MCF 10A (cell line): ENCODE data around the gene FAM118B. TPM values are rescaled to one million over a fixed set of nuclear protein-coding genes. Genes with fewer than 3 reads are reported as not detected.

ENCODE experiments used
- BruUV-seq: library from RNA; stranded (reverse); fragments of 400-500 nt; replicated peaks from 2 replicates; lab custom pipeline; 2021; lab: Mats Ljungman, UMichigan
- CTCF ChIA-PET: fragments of 300-600 bp; sonication (Branson Sonifier 250); formaldehyde crosslinking; extraction: SDS; loops from one replicate; lab custom pipeline; 2021; ENCODE audit warnings: antibody characterized with exemption, inconsistent platforms; lab: Yijun Ruan, JAX
- POLR2A ChIA-PET: fragments of 300-600, 350-650 bp; sonication (Branson Sonifier 250); formaldehyde crosslinking; extraction: SDS; loops from one replicate; lab custom pipeline; 2020; ENCODE audit warnings: antibody characterized with exemption, inconsistent platforms; lab: Yijun Ruan, JAX
- DNase-seq: peaks from one replicate; pipeline ENCODE4 v3.0.0-alpha.2; 2018; ENCODE audit not compliant: unreplicated experiment
- H3K27ac Mint-ChIP-seq: one replicate; pipeline ENCODE4 v1.8.0; 2022; ENCODE audit warnings: mild to moderate bottlenecking, low read depth, mixed read lengths; ENCODE audit not compliant: unreplicated experiment
- H3K27me3 Mint-ChIP-seq: one replicate; pipeline ENCODE4 v1.8.0; 2022; ENCODE audit warnings: mixed read lengths; ENCODE audit not compliant: insufficient read depth, unreplicated experiment
- H3K36me3 Mint-ChIP-seq: one replicate; pipeline ENCODE4 v1.8.0; 2022; ENCODE audit warnings: mild to moderate bottlenecking, moderate library complexity, mixed read lengths; ENCODE audit not compliant: insufficient read depth, unreplicated experiment
- H3K4me1 Mint-ChIP-seq: one replicate; pipeline ENCODE4 v1.8.0; 2022; ENCODE audit warnings: mixed read lengths; ENCODE audit not compliant: insufficient read depth, unreplicated experiment
- H3K4me3 Mint-ChIP-seq: one replicate; pipeline ENCODE4 v1.8.0; 2022; ENCODE audit warnings: mild to moderate bottlenecking, moderate library complexity, mixed read lengths; ENCODE audit not compliant: unreplicated experiment
- H3K9me3 Mint-ChIP-seq: one replicate; pipeline ENCODE4 v1.8.0; 2022; ENCODE audit warnings: mixed read lengths; ENCODE audit not compliant: unreplicated experiment
- intact Hi-C: fragments of 100-400 bp; cut with micrococcal nuclease; formaldehyde crosslinking; loops from 2 replicates; pipeline ENCODE4 v1.14.1; 2022
- total RNA-seq: library from RNA; stranded (reverse); gene quantifications from 2 replicates; pipeline ENCODE4 v1.2.3, GENCODE V29; 2022
- TF ChIP-seq, protein P1 (sequence below): fragments of 200-600 bp; IDR thresholded peaks from one replicate; pipeline ENCODE4 v1.8.0; 2022; ENCODE audit warnings: antibody characterized with exemption, mild to moderate bottlenecking; ENCODE audit not compliant: unreplicated experiment

The FAM118B gene
- total RNA-seq, 1 experiment from 2014 or later = 8.3 TPM

DNA sequence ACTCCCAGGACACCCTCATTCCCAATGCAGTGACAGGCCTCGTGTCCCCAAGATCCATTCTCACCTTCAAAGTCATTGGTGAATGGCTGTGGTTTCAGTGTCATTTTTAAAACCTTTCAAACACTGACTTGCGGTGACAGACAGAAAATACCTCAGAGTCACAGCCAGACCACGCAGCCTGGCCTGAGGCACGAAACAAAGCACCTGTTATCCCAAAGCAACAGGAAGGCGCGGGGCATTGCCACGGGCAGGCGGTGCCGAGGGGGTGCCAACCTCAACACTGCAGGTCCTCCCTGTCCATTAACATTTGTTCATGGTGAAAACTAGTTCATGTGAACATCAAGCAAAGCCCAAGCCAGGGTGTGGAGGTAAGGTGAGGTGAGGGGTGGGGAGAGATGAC lies 38.3 kb upstream of the FAM118B start:
- no peaks in the 10 kb centered on the region for H3K9me3 Mint-ChIP-seq
- no TSS peak for BruUV-seq
- intact Hi-C loops = no loop called here
- H3K27me3 Mint-ChIP-seq = no peaks in the 10 kb centered on the region
- TF ChIP-seq, protein P1, sequence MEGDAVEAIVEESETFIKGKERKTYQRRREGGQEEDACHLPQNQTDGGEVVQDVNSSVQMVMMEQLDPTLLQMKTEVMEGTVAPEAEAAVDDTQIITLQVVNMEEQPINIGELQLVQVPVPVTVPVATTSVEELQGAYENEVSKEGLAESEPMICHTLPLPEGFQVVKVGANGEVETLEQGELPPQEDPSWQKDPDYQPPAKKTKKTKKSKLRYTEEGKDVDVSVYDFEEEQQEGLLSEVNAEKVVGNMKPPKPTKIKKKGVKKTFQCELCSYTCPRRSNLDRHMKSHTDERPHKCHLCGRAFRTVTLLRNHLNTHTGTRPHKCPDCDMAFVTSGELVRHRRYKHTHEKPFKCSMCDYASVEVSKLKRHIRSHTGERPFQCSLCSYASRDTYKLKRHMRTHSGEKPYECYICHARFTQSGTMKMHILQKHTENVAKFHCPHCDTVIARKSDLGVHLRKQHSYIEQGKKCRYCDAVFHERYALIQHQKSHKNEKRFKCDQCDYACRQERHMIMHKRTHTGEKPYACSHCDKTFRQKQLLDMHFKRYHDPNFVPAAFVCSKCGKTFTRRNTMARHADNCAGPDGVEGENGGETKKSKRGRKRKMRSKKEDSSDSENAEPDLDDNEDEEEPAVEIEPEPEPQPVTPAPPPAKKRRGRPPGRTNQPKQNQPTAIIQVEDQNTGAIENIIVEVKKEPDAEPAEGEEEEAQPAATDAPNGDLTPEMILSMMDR = no peak
- peaks cover 3% of the 10 kb centered on the region for H3K36me3 Mint-ChIP-seq
- H3K4me1 Mint-ChIP-seq = no peaks in the 10 kb centered on the region
- CTCF ChIA-PET = no interaction called here
- POLR2A ChIA-PET = no interaction called here
- H3K4me3 Mint-ChIP-seq = no peak overlapping the region
- no peak overlapping the region for H3K27ac Mint-ChIP-seq
- no peak for DNase-seq

DNA sequence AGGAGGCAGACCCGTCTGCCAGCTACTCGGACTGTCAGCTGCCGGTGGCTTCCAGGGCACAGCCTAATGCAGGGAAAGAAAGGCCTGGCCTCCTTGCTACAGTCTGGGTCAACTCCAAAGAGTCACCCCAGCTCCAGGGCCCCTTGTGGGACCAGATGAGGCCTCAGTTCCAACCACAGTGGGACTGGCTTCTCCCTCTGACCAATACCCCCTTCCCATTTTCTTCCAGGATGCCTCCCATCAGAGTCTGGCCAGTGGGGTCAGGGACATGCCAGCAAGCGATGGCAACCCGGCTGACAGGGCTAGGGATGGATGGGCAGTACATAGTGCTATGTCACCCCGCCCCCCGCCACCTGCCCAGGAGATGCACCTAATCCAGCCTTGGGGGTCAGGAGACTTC lies 36.8 kb upstream of the FAM118B start:
- Mint-ChIP-seq H3K4me1 (no peaks in the 10 kb centered on the region), H3K27me3 (no peaks in the 10 kb centered on the region), H3K9me3 (no peaks in the 10 kb centered on the region), H3K36me3 (no peaks in the 10 kb centered on the region), H3K4me3 (no peak overlapping the region), H3K27ac (no peak overlapping the region)
- ChIA-PET CTCF (interaction anchor here (0.6 to 1.3 kb wide), 2 partner anchors 23 to 253 kb away, joined by 3 to 5 read pairs; no protein-coding TSS in a partner anchor), POLR2A (no interaction called here)
- no peak for DNase-seq
- intact Hi-C loops = no loop called here
- TF ChIP-seq, protein P1 = no peak
- no TSS peak for BruUV-seq

DNA sequence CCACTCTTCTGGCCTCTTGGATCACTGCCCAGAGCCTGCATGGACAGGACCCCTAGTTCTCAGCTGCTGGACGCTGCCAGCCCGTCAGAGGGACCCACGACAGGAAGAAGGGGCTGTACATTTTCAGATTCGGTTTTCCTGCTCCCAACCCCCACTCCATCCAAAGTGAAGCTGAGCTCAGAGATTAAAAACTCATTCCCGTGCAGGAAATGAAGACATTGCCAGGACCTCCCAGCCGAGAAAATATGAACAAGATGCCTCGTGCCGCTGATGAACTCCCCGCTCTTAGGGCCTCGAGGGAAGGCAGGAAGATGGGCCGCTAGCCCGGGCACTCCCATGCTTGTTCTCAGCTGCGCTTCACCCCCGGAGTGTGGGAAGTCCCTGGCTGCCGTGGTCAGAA lies 36.2 kb upstream of the FAM118B start:
- Mint-ChIP-seq H3K27me3 (no peaks in the 10 kb centered on the region), H3K4me1 (no peaks in the 10 kb centered on the region), H3K36me3 (no peaks in the 10 kb centered on the region), H3K27ac (no peak overlapping the region), H3K9me3 (no peaks in the 10 kb centered on the region), H3K4me3 (no peak overlapping the region)
- TF ChIP-seq, protein P1 = no peak
- intact Hi-C loops = no loop called here
- DNase-seq = no peak
- no TSS peak for BruUV-seq
- ChIA-PET CTCF (no interaction called here), POLR2A (no interaction called here)

DNA sequence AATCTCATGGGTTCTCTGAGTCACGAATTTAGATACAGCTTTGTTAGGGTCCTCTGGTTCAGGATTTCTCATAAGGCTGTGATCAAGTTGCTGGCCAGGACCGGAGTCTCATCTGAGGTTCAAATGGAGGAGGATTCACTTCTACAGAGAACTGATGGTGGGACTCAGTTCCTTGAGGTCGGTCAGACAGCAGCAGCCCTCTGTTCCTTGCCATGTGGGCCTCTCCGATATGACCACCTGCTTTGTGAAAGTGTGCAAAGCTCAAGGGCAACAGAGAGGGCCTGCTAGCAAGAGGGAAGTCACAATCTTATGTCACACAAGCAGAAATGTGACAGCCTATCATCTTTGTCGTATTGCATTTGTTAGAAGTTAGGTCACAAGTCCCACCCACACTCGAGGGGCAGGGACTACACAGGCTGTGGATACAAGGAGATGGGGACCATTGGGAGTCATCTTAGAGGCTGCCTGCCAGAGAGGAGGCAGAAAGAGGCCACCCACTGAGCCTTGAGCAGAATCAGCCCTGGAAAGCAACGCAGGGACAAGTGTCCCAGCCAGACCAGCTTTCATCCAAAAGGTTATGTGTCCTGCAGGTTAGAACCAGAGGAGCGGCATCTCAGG lies 34.6 kb upstream of the FAM118B start:
- CTCF ChIA-PET = interaction anchor here (1.1 kb wide), 1 partner anchor 16 kb away, joined by 3 read pairs; no protein-coding TSS in a partner anchor
- POLR2A ChIA-PET = no interaction called here
- Mint-ChIP-seq H3K4me1 (no peaks in the 10 kb centered on the region), H3K9me3 (no peaks in the 10 kb centered on the region), H3K36me3 (no peaks in the 10 kb centered on the region), H3K4me3 (no peak overlapping the region), H3K27ac (no peak overlapping the region), H3K27me3 (no peaks in the 10 kb centered on the region)
- TF ChIP-seq, protein P1 = no peak
- no TSS peak for BruUV-seq
- intact Hi-C loops = no loop called here
- DNase-seq = no peak
